Tibial nerve (tissue), 3 donors: ENCODE results near the gene SPATA1.

Experiments
- CTCF ChIP-seq, 5 experiments: fragments of 200-600 bp in 3 of 5; fragments of 450-650 bp in 2 of 5; sonication (generic) in 3 of 5; IDR thresholded peaks; one replicate each; pipeline ENCODE4 v1.5.1; 2016 to 2019; ENCODE audit warnings: antibody characterized with exemption in 5 of 5, mild to moderate bottlenecking in 3 of 5, moderate library complexity in 2 of 5
- POLR2A ChIP-seq, 2 donors: fragments of 450-650 bp; IDR thresholded peaks; one replicate each; pipeline ENCODE4 v1.6.1; 2017; ENCODE audit warnings: antibody characterized with exemption in 2 of 2, mild to moderate bottlenecking in 2 of 2, moderate library complexity in 2 of 2

GRCh38 chr1:84524590-84524989 lies 18.4 kb downstream of the SPATA1 start:
- TF ChIP-seq POLR2A (IDR thresholded peaks at IDR 0.05) (no peak), CTCF (IDR thresholded peaks at IDR 0.05) (no peak)
